Esophagus muscularis mucosa (tissue), 3 donors: ENCODE data around the gene FAM107B.

Source experiments
- POLR2A ChIP-seq: fragments of 450-650 bp; IDR thresholded peaks from one replicate; pipeline ENCODE4 v1.6.1; 2017; ENCODE audit warnings: antibody characterized with exemption, moderate library complexity, mild to moderate bottlenecking, low read depth
- POLR2AphosphoS5 ChIP-seq, 2 donors: sonication (generic); formaldehyde crosslinking; IDR thresholded peaks; one replicate each; pipeline ENCODE4 v1.6.1; 2017; ENCODE audit warnings: antibody characterized with exemption in 2 of 2
- TF ChIP-seq, protein P1 (sequence below), 3 experiments: fragments of 200-600 bp in 2 of 3; fragments of 450-650 bp in 1 of 3; sonication (generic) in 2 of 3; IDR thresholded peaks; one replicate each; pipeline ENCODE4 v1.5.1; 2017 to 2019; ENCODE audit warnings: antibody characterized with exemption in 3 of 3, mild to moderate bottlenecking in 2 of 3, moderate library complexity in 1 of 3

GRCh38 chr10:14592566-14592965 is 182.1 kb downstream of the FAM107B start:
- TF ChIP-seq, protein P1, sequence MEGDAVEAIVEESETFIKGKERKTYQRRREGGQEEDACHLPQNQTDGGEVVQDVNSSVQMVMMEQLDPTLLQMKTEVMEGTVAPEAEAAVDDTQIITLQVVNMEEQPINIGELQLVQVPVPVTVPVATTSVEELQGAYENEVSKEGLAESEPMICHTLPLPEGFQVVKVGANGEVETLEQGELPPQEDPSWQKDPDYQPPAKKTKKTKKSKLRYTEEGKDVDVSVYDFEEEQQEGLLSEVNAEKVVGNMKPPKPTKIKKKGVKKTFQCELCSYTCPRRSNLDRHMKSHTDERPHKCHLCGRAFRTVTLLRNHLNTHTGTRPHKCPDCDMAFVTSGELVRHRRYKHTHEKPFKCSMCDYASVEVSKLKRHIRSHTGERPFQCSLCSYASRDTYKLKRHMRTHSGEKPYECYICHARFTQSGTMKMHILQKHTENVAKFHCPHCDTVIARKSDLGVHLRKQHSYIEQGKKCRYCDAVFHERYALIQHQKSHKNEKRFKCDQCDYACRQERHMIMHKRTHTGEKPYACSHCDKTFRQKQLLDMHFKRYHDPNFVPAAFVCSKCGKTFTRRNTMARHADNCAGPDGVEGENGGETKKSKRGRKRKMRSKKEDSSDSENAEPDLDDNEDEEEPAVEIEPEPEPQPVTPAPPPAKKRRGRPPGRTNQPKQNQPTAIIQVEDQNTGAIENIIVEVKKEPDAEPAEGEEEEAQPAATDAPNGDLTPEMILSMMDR (IDR thresholded peaks at IDR 0.05) = no peak
- TF ChIP-seq POLR2A (no peak), POLR2AphosphoS5 (IDR thresholded peaks at IDR 0.05) (no peak)
